GM12878 (cell line): ENCODE measurements around the gene SLC39A7. TPM values are rescaled to one million over a fixed set of nuclear protein-coding genes. Genes with fewer than 3 reads are reported as not detected.

ENCODE experiments used
- ATAC-seq: fragments of 200-7000 bp; cut with Tn5 transposase; 3 replicates; pipeline ENCODE4 v1.9.1; 2020; ENCODE audit warnings: mild to moderate bottlenecking, moderate library complexity
- BruUV-seq: library from RNA; stranded (reverse); fragments of 400-500 nt; replicated peaks from 2 replicates; lab custom pipeline; 2021; lab: Mats Ljungman, UMichigan
- CTCF ChIA-PET: fragments of 300-600 bp; sonication (Branson Sonifier 250); formaldehyde crosslinking; extraction: SDS; loops from one replicate; lab custom pipeline; 2021; ENCODE audit warnings: inconsistent platforms; lab: Yijun Ruan, JAX
- POLR2A ChIA-PET: fragments of 350-600 bp; formaldehyde crosslinking; extraction: SDS; loops from one replicate; lab custom pipeline; 2021; ENCODE audit warnings: inconsistent platforms; lab: Charles Lee
- RAD21 ChIA-PET: fragments of 300-600 bp; sonication (Branson Sonifier 250); formaldehyde crosslinking; loops from one replicate; lab custom pipeline; 2023; ENCODE audit warnings: antibody characterized with exemption; ENCODE audit not compliant: unreplicated experiment; lab: Charles Lee
- SMC1A ChIA-PET: fragments of 300-600 bp; sonication (Branson Sonifier 250); formaldehyde crosslinking; loops from one replicate; lab custom pipeline; 2023; ENCODE audit not compliant: unreplicated experiment, uncharacterized antibody; lab: Charles Lee
- DNase-seq: peaks from one replicate; pipeline ENCODE4 v3.0.0-alpha.2; 2011; ENCODE audit warnings: low read depth, low spot score
- FAIRE-seq: peaks from 3 replicates; lab custom pipeline; 2011; peaks lifted over from hg19 to GRCh38; lab: Jason Lieb, UNC
- H2AFZ ChIP-seq: 2 replicates; pipeline ENCODE4 v1.6.0; 2011; ENCODE audit warnings: low read depth, low read length, control low read depth; ENCODE audit not compliant: control insufficient read depth
- H3K27ac ChIP-seq: 2 replicates; pipeline ENCODE4 v1.5.1; 2011; ENCODE audit warnings: control low read depth; ENCODE audit not compliant: control insufficient read depth, insufficient read depth
- H3K27me3 ChIP-seq, 2 experiments: replicated peaks in 1 of 2; 2 replicates each; pipeline versions ENCODE4 v1.6.0 to v1.6.1; 2011; ENCODE audit warnings: low read length in 1 of 2; ENCODE audit not compliant: control insufficient read depth in 2 of 2, insufficient read depth in 2 of 2
- H3K36me3 ChIP-seq, 2 experiments: 2 replicates each; pipeline ENCODE4 v1.5.1; 2011; ENCODE audit warnings: low read length in 1 of 2; ENCODE audit not compliant: control insufficient read depth in 2 of 2, insufficient read depth in 2 of 2
- H3K4me1 ChIP-seq: 2 replicates; pipeline ENCODE4 v1.6.1; 2011; ENCODE audit warnings: mild to moderate bottlenecking, low read length, moderate library complexity, mixed read lengths; ENCODE audit not compliant: control insufficient read depth, insufficient read depth
- H3K4me2 ChIP-seq: 2 replicates; pipeline ENCODE4 v1.6.0; 2011; ENCODE audit warnings: control low read depth; ENCODE audit not compliant: control insufficient read depth, insufficient read depth
- H3K4me3 ChIP-seq: fragments of 200-600 bp; sonication (generic); 2 replicates; pipeline ENCODE4 v1.5.1; 2016
- H3K79me2 ChIP-seq: 2 replicates; pipeline ENCODE4 v1.6.0; 2011; ENCODE audit warnings: low read length; ENCODE audit not compliant: control insufficient read depth, insufficient read depth
- H3K9ac ChIP-seq: 2 replicates; pipeline ENCODE4 v1.8.0; 2011; ENCODE audit warnings: low read length, control low read depth, mixed read lengths; ENCODE audit not compliant: control insufficient read depth, insufficient read depth
- H3K9me3 ChIP-seq: replicated peaks from 3 replicates; pipeline ENCODE4 v1.5.1; 2011; ENCODE audit warnings: mild to moderate bottlenecking, low read length; ENCODE audit not compliant: control insufficient read depth, insufficient read depth
- H4K20me1 ChIP-seq: 2 replicates; pipeline ENCODE4 v1.6.0; 2011; ENCODE audit not compliant: control insufficient read depth, insufficient read depth
- ASH2L ChIP-seq: fragments of 300-600, 200-600 bp; sonication (generic); IDR thresholded peaks from 2 replicates; pipeline ENCODE4 v1.6.1; 2017; ENCODE audit warnings: low read depth, mild to moderate bottlenecking, borderline replicate concordance
- CBX3 ChIP-seq: fragments of 200-600 bp; sonication (generic); IDR thresholded peaks from 2 replicates; pipeline ENCODE4 v1.6.1; 2016; ENCODE audit warnings: low read depth, borderline replicate concordance
- ELK1 ChIP-seq: IDR thresholded peaks from 2 replicates; pipeline ENCODE4 v1.6.1; 2012; ENCODE audit warnings: low read depth, low read length, improper control_type of control experiment
- ETV6 ChIP-seq, 2 experiments: fragments of 450-650 bp in 1 of 2; IDR thresholded peaks in 1 of 2; conservative IDR thresholded peaks in 1 of 2; 2 replicates each; pipeline ENCODE4 v1.6.1; 2014; ENCODE audit warnings: antibody characterized with exemption in 1 of 2, borderline replicate concordance in 1 of 2, low read depth in 1 of 2, mild to moderate bottlenecking in 1 of 2, moderate library complexity in 1 of 2
- MYC ChIP-seq: IDR thresholded peaks from 2 replicates; pipeline ENCODE4 v1.6.1; 2011; ENCODE audit warnings: mild to moderate bottlenecking, low read length, moderate library complexity, inconsistent platforms; ENCODE audit not compliant: insufficient read depth, insufficient replicate concordance, insufficient read length, severe bottlenecking
- NRF1 ChIP-seq: conservative IDR thresholded peaks from 2 replicates; pipeline ENCODE4 v1.6.1; 2011; ENCODE audit warnings: mild to moderate bottlenecking, low read depth, low read length, improper control_type of control experiment
- PAX8 ChIP-seq: fragments of 450-650 bp; IDR thresholded peaks from 2 replicates; pipeline ENCODE4 v1.6.1; 2017; ENCODE audit warnings: mild to moderate bottlenecking, moderate library complexity
- POU2F2 ChIP-seq: IDR thresholded peaks from 3 replicates; pipeline ENCODE4 v1.6.1; 2011; ENCODE audit warnings: low read depth, mild to moderate bottlenecking, low read length, borderline replicate concordance
- RAD21 ChIP-seq: IDR thresholded peaks from 2 replicates; pipeline ENCODE4 v1.6.1; 2011; ENCODE audit warnings: mild to moderate bottlenecking, low read depth, low read length, moderate library complexity; ENCODE audit not compliant: insufficient read depth
- SRF ChIP-seq, 2 experiments: IDR thresholded peaks; 2 replicates each; pipeline ENCODE4 v1.6.1; 2011; ENCODE audit warnings: low read depth in 2 of 2, low read length in 2 of 2, mild to moderate bottlenecking in 1 of 2, moderate library complexity in 1 of 2
- STAT3 ChIP-seq: IDR thresholded peaks from 2 replicates; pipeline ENCODE4 v1.6.1; 2011; ENCODE audit warnings: low read depth, low read length, improper control_type of control experiment
- SUPT20H ChIP-seq: IDR thresholded peaks from 2 replicates; pipeline ENCODE4 v1.6.1; 2011; ENCODE audit warnings: low read depth, mild to moderate bottlenecking, low read length, moderate library complexity, borderline replicate concordance; ENCODE audit not compliant: control insufficient read depth
- WRNIP1 ChIP-seq: IDR thresholded peaks from 2 replicates; pipeline ENCODE4 v1.6.1; 2011; ENCODE audit warnings: low read depth, low read length, improper control_type of control experiment, borderline replicate concordance
- YBX1 ChIP-seq: fragments of 450-650 bp; IDR thresholded peaks from 2 replicates; pipeline ENCODE4 v1.6.1; 2016; ENCODE audit warnings: antibody characterized with exemption
- ZNF207 ChIP-seq: fragments of 450-650 bp; IDR thresholded peaks from 2 replicates; pipeline ENCODE4 v1.6.1; 2014; ENCODE audit warnings: antibody characterized with exemption, mild to moderate bottlenecking, borderline replicate concordance
- ZNF622 ChIP-seq: fragments of 450-650 bp; IDR thresholded peaks from 2 replicates; pipeline ENCODE4 v1.6.1; 2017; ENCODE audit warnings: mild to moderate bottlenecking, inconsistent platforms
- WGBS: methylation state at CpG from one replicate; pipeline ENCODE4 v1.1.6; 2016; ENCODE audit warnings: low lambda C conversion rate; ENCODE audit not compliant: insufficient replicate concordance, insufficient coverage; ENCODE audit errors: missing lambda C conversion rate; 5-methylcytosine and 5-hydroxymethylcytosine counted together
- in situ Hi-C: fragments of 300-500 bp; cut with MboI; formaldehyde crosslinking; loops from 9 replicates; pipeline ENCODE4 v1.14.3; 2018; ENCODE audit warnings: mixed read lengths
- intact Hi-C: fragments of 100-400 bp; cut with micrococcal nuclease; formaldehyde crosslinking; loops from one replicate; pipeline ENCODE4 v1.14.2; 2022; ENCODE audit not compliant: unreplicated experiment
- polyA plus RNA-seq, 11 experiments: library from polyadenylated mRNA; depleted of rRNA in 4 of 11; unstranded in 6 of 11; stranded (reverse) in 5 of 11; fragments of >200 nt; fragmentation: Nextera tagmentation in 4 of 11; fragmentation: Illumina TruSeq in 1 of 11; extraction: Ambion mirVana in 4 of 11; extraction: Trizol in 1 of 11; gene quantifications; 1 replicate in 1 of 11; 2 replicates in 10 of 11; pipeline versions ENCODE4 v1.2.1 to v1.2.3, GENCODE V29; 2011 to 2016; ENCODE audit warnings: inconsistent platforms in 2 of 11, missing spikeins in 2 of 11, low read depth in 1 of 11
- total RNA-seq, 4 experiments: library from RNA; depleted of rRNA in 3 of 4; stranded (reverse); fragments of >200 nt in 3 of 4; fragmentation: Illumina TruSeq in 1 of 4; extraction: Trizol in 1 of 4; gene quantifications; 2 replicates each; pipeline versions ENCODE4 v1.2.1 to v1.2.3, GENCODE V29; 2013 to 2021

The SLC39A7 gene
- total and polyA plus RNA-seq, 10 of the 15 experiments (the other 5 are each of a cell fraction or from before 2014, with no cell fraction given) = 7.3 to 63.1 (median 40.6) TPM

GRCh38 chr6:33173535-33174180 is 27.0 kb upstream of the SLC39A7 start:
- H3K27ac ChIP-seq = no peak overlapping the region
- no peaks in the 10 kb centered on the region for H3K79me2 ChIP-seq
- no peaks in the 10 kb centered on the region for H3K36me3 ChIP-seq
- ATAC-seq (no peak), FAIRE-seq (no peak), DNase-seq (no peak)
- ChIA-PET RAD21 (interaction anchor here (0.6 to 3.9 kb wide), 14 partner anchors 9 to 173 kb away, joined by 3 to 27 read pairs (median 4); no protein-coding TSS in a partner anchor), POLR2A (interaction anchor here (0.8 to 1.6 kb wide), 7 partner anchors 17 to 159 kb away, joined by 3 to 5 read pairs (median 3); no protein-coding TSS in a partner anchor), SMC1A (interaction anchor here (0.7 to 4.3 kb wide), 16 partner anchors 13 to 189 kb away, joined by 3 to 27 read pairs (median 4); partner anchors contain the start of gene HLA-DPB1), CTCF (interaction anchor here (0.6 to 6.0 kb wide), 23 partner anchors 13 to 220 kb away, joined by 3 to 58 read pairs (median 4); partner anchors contain the start of gene HLA-DMA)
- BruUV-seq = no TSS peak
- intact Hi-C loops = loop anchor here (2.0 kb wide), 2 partner anchors 51 to 75 kb away; no protein-coding TSS in a partner anchor
- H3K4me1 ChIP-seq = no peaks in the 10 kb centered on the region; the same call in 1 of the 2 replicates
- WGBS = 0% methylated on average over 10 of the region's 11 CpGs
- in situ Hi-C loops = no loop called here
- H3K4me3 ChIP-seq = no peak overlapping the region
- no peak overlapping the region for H3K4me2 ChIP-seq
- no peaks in the 10 kb centered on the region for H4K20me1 ChIP-seq
- H3K9me3 ChIP-seq = no peaks in the 10 kb centered on the region
- no peak overlapping the region for H3K9ac ChIP-seq
- no peaks in the 10 kb centered on the region for H3K27me3 ChIP-seq
- TF ChIP-seq MYC (no peak), CBX3 (no peak), ETV6 (conservative IDR thresholded peaks at IDR 0.05 in 1 of 2, IDR thresholded peaks at IDR 0.05 in 1 of 2; ENCODE audit: borderline replicate concordance in 1 of 2, low read depth in 1 of 2) (no peak), WRNIP1 (no peak), ASH2L (no peak), RAD21 (no peak), PAX8 (no peak), ZNF207 (no peak), YBX1 (no peak), STAT3 (no peak), SRF (IDR thresholded peaks at IDR 0.05; ENCODE audit: low read depth in 2 of 2, low read length in 2 of 2) (no peak), SUPT20H (no peak), NRF1 (no peak), ELK1 (no peak), POU2F2 (no peak), ZNF622 (no peak)
- H2AFZ ChIP-seq = no peak overlapping the region
